HT-29 (cell line): ENCODE results near the gene AFF2. TPM values are rescaled to one million over a fixed set of nuclear protein-coding genes. Genes with fewer than 3 reads are reported as not detected.

Experiments used
- DNase-seq: peaks from one replicate; pipeline ENCODE4 v3.0.0-alpha.2; 2015; ENCODE audit warnings: low spot score
- total RNA-seq: library from RNA; depleted of rRNA; stranded (reverse); fragments of >200 nt; shearing (Covaris generic); gene quantifications from 2 replicates; pipeline ENCODE4 v1.2.3, GENCODE V29; 2014; rRNA removed

Gene AFF2
- total RNA-seq: not detected in 2 replicates

DNA sequence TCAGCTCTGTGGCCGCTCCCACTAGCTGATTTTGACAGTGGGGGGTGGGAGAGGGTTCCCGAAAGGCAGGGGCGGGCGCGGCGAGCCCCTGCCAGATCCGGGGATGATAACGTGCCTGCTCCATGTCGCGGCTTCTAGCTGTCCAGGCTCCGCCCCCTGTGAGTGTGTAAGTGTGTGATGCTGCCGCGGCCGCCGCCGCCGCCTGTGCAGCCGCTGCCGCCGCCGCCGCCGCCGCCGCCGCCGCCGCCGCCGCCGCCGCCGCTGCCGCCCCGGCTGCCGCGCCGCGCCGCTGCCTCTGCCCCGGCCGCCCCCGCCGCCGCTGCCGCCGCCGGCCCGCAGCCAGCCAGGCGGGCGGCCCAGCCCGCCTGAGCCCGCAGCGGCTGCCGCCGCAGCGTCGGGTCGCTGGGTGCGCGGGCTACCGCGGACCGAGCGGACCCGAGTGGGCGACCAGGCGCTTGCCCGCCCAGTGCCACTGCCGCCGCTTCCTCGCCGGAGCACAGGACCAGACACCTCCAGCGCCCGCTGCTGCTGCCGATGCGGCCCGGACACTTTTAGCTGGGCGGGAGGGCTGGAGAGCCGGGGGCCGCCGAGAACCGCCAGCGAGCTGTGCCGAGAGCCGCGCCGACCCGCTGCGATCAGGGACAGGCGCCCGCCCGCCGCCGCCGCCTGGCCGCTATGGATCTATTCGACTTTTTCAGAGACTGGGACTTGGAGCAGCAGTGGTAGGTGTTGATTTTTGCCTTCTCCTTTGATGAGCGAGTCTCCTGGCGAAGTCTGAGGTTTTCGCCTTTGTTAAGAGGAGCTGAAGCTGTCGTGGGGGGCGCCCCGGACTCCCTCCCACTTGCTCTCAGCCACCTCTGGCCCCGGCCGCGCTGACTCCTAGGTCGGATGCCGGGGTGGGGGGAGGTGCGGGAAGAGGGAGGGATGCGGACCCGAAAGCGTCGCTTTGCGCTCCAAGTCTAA is at the start of gene AFF2:
AFF2 (plus strand) TSS at position 195 of the 963 bp plus-strand sequence; CDS start at position 676, 481 bp downstream.
- no peak for DNase-seq

DNA sequence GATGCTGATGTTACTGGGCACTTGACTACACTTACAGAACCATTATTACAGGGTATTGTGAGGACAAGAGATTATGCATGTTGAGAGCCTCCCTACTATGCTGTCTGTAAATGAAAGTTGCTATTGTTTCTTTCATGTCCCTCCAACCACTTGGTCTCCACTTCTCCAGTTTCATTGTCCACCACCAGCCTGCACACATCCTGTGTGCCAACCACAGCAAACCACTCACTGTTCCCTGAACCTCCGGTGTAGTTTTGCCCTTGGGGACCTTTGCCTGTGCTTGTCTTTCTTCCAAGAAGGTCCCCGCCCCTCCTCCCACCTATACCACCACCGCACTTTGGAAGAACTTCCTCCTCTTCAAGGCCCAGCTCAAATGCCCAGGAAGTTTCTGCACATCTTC is 43.1 kb upstream of the AFF2 start:
- no peak for DNase-seq

GRCh38 chrX:148459343-148459742 is 41.1 kb upstream of the AFF2 start:
- no peak for DNase-seq

GRCh38 chrX:148466292-148466691 is 34.1 kb upstream of the AFF2 start:
- DNase-seq: no peak

GRCh38 chrX:148470324-148470723 is 30.1 kb upstream of the AFF2 start:
- DNase-seq: no peak

DNA sequence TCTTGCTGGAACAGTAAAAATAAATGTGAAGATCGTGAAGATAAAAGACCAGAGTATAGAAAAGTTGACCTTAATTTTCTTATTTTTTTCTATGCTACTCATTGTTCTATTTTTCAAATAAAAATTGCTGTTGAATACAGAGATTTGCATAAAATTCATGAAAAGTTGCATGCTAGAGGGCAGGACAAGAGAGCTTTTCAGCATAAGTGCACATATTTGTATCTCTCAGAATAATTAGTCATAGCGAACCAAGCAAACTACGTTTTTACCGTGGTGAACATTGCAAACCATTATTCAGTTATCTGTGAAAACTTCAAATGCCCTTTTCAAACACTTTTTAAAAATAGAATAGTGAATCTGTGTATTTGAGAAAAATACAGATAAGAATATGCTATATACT is 26.4 kb upstream of the AFF2 start:
- DNase-seq: no peak

- no peak for DNase-seq
Measured at GRCh38 chrX:148492057-148492456, 8.4 kb upstream of the AFF2 start.

DNA sequence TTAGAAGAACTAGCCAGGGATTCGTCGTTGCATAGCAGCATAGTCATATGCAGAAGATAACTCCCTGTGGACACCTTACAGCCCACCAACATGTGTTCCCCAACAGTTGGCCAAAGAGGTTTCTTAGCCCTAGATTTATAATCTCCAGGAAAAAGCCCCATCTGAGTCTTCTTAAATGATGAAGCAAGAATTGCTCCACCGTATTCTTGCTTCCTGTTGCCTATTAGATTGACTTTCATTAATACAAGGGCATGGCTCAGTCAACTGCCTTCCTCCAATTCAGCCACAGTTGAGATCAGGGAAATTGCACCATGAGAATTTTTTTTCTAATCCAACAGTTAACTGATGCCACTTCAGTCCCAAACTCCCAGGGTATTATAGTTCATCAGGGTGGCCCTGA is 5.2 kb upstream of the AFF2 start:
- no peak for DNase-seq

DNA sequence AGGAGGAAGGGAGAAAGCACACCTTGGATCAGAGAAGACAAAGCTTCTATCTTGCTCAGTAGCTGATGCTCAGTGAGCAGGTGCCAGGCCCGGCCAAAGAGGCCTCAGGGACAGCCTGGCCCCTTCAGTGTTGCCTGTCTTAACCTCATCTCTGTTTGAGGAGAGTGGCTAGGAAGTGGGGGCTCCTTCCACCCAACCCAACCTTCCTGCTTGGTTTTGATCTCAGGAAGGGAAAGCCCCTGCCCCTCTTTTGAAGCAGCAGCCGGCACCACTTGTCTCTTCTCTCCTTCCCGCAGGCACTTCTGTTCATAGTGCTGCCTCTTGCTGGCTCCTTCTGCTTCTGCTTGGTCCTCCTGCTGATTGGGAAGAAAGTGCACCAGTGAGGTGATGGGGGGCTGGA is 2.4 kb upstream of the AFF2 start:
- no peak for DNase-seq

GRCh38 chrX:148499638-148500422 is 587 bp upstream of the AFF2 start:
- no peak for DNase-seq

DNA sequence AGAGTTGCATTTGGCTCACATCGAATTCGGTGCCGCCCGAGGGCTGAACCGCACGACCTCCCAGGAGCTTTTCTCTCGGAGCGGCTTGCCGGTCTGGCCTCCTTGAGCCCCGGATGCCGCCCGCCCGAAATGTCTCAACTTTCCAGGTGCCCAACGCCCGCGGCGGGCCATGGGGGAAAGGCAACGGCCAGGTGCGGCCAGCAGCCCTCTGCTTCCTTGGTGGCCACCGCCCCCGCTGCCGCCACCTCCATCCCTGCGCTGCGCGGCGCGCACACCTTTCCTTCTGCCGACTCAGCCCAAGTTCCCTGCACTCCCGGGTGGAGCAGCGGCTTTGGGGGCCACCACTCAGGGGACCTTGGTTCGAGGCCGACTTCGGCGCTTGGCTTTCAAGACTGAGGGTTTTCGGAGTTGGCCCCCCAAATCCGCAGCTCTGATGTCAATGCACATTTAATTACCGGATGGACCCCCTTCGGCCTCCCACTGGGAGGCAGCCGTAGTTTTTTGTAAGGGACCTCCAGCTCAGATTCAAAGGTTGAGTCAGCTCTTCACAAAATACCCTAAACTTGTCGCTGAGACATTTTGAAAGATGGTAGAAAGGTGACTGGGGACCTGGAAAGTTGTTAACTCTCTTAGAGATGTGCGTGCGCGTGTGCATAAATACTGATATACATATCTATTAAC is 1.1 kb downstream of the AFF2 start:
- no peak for DNase-seq

- no peak for DNase-seq
Measured at GRCh38 chrX:148504506-148504905, 4.1 kb downstream of the AFF2 start.

DNA sequence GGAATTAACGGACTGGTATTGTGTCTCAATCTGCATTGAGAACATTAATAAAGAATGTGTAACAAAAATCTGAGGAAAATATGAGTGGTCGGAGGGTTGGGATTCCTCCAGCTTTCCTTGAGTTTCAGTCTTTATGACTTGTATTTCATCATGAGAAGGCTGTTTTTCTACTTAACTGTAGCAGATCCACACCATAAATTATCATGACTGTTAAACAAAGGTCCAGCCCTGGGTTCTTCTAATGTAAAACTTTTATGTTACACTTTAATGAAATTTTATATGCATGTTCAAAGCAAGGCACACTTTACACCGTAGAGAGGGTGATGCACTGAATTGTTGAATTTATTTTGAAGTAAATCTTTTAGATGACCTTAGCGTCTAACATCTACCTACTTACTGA is 7.0 kb downstream of the AFF2 start:
- DNase-seq: no peak

DNA sequence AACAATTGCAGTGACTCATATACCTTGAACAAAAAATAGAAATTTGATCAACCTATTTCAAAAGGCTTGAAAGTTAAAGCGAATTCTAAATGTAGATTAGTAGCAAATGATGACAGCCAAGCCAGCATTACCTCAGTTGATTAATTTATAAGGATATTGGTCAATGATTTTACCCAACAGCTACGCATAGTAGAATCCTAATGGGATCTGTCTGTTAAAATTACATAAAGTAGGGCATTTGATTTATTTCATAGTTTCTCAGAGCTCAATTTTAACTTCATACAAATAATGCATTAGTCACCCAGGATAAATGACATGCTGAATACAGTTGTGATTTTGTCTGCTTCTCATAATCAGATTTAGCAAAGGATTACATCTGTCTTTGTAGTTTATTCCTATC is 12.0 kb downstream of the AFF2 start:
- DNase-seq: no peak

DNA sequence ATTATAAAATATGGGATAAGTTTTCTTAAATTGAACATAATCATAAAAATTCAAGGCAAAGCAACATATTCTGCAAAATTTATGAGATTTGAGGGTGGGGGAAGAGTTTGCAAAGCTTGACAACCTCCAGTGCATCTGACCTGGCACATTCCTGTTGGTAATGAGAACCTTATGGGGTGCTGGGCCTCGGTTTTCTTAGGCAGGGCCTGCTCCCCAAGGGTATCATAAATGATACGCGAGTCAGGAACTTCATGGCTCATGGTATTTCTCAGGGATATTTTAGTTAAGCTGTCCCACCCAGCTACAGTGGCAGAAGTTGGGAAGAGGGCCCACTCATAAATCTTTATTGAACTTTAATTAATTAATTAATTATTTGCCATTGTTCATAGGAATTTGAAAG is 13.2 kb downstream of the AFF2 start:
- no peak for DNase-seq

GRCh38 chrX:148517176-148517575 is 16.8 kb downstream of the AFF2 start:
- DNase-seq: no peak

DNA sequence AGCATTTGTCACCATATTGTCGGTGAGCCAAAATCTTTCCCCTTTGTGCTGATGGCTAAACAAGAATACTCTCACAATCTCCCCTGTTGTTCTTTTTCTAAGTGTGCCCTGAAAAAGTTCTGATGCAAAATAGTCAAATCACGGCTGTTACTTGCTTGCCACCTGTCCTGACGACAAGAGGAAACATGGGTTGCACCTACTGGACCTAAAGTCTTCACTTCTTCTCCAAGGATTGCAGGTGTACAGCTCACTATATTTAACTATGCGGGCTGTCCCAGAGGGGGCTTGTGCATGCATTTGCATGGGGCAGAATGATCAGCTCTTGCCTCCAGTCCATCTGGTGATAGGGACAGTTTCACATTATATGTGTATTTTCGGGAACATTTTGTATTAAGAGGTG is 21.6 kb downstream of the AFF2 start:
- DNase-seq: no peak

DNA sequence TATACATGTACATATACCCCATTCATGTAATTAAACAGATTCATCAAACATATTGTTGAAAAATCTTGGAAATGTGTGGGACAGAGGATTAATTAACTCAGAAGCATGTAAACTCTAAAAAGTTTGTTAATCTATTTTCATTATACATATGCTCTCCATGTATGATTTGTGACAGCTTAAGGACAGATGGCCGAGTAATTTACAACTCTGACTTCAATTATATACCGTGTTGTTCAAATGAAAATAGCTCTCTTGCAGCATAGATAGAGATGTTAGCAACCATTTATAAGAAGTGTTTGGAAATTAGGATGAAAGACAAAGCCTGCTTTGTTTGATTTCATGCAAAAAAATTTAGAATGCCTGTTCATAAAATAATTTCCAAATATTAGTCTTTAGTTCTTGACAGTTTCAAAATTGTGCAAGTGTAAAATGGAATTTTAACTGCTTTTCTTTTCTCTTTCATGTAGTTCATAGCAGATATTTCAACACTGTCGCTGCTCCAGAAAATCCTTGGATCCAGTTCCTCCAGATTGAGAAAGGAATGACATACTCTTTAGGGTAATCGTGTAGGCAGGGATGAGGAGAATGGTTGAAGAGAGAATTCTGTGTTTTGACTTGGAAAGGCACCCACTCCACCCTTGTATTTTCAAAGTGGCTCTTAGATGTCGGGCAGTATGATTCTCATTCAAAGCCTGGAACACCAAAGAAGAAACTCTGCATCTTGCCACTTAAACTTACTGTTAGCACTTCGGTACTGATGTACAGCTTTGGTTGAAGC is 23.1 kb downstream of the AFF2 start:
- no peak for DNase-seq

DNA sequence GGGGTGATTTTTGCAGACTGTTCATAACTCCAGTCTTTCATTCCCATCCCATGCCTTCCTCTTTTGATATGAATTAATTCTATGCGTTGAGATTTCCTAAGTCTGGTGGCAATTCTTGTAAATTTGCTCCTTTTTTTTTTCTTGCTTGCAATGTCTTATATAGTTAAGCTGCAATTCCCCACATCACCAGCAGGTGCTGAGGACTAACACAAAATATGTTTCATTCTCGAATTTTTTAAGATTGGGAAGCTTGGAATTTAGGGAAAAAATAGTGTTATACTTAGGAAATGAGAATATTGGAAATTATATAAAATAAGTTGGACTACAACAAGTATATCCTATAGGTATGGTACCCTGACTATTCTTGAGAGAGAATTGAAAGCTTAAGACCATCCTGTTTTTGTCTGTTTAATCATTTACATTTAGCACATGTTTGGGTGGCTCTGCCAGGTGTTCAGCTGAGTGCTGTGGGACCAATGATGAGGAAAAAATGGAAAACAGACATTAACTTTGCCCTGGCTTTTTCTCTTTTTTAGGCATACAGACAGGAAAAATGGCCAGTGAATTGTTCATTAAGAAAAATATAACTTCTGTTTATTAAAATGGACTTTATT is 30.2 kb downstream of the AFF2 start:
- DNase-seq: peak; percentile 60

DNA sequence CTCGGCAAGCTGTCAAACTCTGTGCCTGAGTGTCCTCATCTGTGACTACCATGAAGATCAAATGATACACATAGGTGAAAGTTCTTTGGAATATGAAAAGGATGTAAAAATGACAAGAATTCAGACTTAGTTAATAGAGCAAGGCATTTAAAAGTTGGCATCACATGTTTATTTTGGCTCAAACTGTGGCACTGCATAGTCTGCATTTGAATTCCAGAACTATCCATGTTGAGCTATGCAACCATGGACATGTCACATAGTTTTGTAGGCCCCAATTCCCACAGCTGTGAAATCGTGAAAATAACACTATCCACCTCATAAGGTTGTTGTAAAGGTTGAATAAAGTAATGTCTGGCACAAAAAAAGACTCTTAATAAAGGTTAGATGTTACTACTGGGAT is 33.9 kb downstream of the AFF2 start:
- DNase-seq: no peak

GRCh38 chrX:148535639-148536038 is 35.2 kb downstream of the AFF2 start:
- no peak for DNase-seq
